Parathyroid adenoma (tissue), 2 donors: ENCODE data around the gene KRTAP5-5.
"Not testable (repeated sequence)": the region's sequence is repeated elsewhere in the genome, so short reads cannot be mapped to it uniquely, and the experiment has no call there.

ENCODE experiments used
- H2AFZ ChIP-seq: fragments of 300-600 bp; sonication (generic); one replicate; pipeline ENCODE4 v1.7.0; 2017; ENCODE audit warnings: antibody characterized with exemption, mild to moderate bottlenecking
- H3K27ac ChIP-seq: fragments of 300-600 bp; sonication (generic); one replicate; pipeline ENCODE4 v1.7.0; 2017
- H3K27me3 ChIP-seq: fragments of 300-600 bp; sonication (generic); one replicate; pipeline ENCODE4 v1.7.0; 2017; ENCODE audit warnings: low read length; ENCODE audit not compliant: control insufficient read depth, insufficient read depth
- H3K36me3 ChIP-seq: fragments of 300-600 bp; sonication (generic); one replicate; pipeline ENCODE4 v1.7.0; 2017; ENCODE audit warnings: low read length; ENCODE audit not compliant: control insufficient read depth, insufficient read depth
- H3K4me1 ChIP-seq: fragments of 300-600 bp; sonication (generic); one replicate; pipeline ENCODE4 v1.7.0; 2017; ENCODE audit warnings: control low read depth
- H3K4me2 ChIP-seq: fragments of 300-600 bp; sonication (generic); one replicate; pipeline ENCODE4 v1.7.0; 2017; ENCODE audit warnings: low read length
- H3K4me3 ChIP-seq: fragments of 300-600 bp; sonication (generic); one replicate; pipeline ENCODE4 v1.7.0; 2017; ENCODE audit warnings: low read depth, low read length
- H3K79me2 ChIP-seq: fragments of 300-600 bp; sonication (generic); one replicate; pipeline ENCODE4 v1.7.0; 2017; ENCODE audit warnings: control low read depth
- H3K9ac ChIP-seq: fragments of 300-600 bp; sonication (generic); one replicate; pipeline ENCODE4 v1.7.0; 2017; ENCODE audit warnings: mild to moderate bottlenecking
- H3K9me3 ChIP-seq: fragments of 300-600 bp; sonication (generic); one replicate; pipeline ENCODE4 v1.7.0; 2017; ENCODE audit warnings: low read length; ENCODE audit not compliant: control insufficient read depth
- CTCF ChIP-seq: fragments of 300-600 bp; sonication (generic); IDR thresholded peaks from one replicate; pipeline ENCODE4 v1.7.0; 2017; ENCODE audit warnings: antibody characterized with exemption, mild to moderate bottlenecking
- donor health status: primary hyperparathyroidism.

KRTAP5-5 gene

GRCh38 chr11:1597994-1598380, 31.6 kb upstream of the KRTAP5-5 start, which contains the start of gene KRTAP5-2:
TSS of gene KRTAP5-2 (minus strand) at chr11:1598294. CDS start at chr11:1598250, 44 bp downstream.
- no peaks in the 10 kb centered on the region for H3K4me1 ChIP-seq
- TF ChIP-seq CTCF, result no peak
- H3K4me2 ChIP-seq, result no peak within 1 kb of the TSS
- H3K79me2 ChIP-seq, result no peaks in the 10 kb centered on the region
- no peak within 1 kb of the TSS for H2AFZ ChIP-seq
- H3K9ac ChIP-seq, result no peak within 1 kb of the TSS
- H3K4me3 ChIP-seq, result no peak within 1 kb of the TSS
- no peaks in the 10 kb centered on the region for H3K9me3 ChIP-seq
- H3K27ac ChIP-seq, result no peak within 1 kb of the TSS
- H3K36me3 ChIP-seq, result no peaks in the 10 kb centered on the region
- no peaks in the 10 kb centered on the region for H3K27me3 ChIP-seq

DNA sequence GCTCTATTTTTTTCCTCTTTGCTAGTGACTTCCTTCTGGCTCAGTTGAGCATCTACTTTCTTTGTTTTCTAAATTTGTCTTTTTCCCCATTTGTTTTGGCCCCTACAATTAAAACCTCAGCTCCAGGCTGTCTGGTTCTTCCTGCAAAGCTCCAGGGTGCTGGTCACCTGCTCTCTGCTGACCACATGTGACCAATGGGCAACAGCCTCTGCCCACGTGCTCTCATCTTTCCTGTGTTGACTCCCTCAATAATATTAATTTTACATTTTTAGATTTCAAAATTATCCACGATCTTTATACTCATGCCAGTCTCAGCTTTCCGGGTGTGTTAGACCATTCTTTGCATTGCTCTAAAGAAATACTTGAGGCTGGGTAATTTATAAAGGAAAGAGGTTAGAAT, 31.2 kb upstream of the KRTAP5-5 start:
- not testable (repeated sequence) for H3K79me2 ChIP-seq

DNA sequence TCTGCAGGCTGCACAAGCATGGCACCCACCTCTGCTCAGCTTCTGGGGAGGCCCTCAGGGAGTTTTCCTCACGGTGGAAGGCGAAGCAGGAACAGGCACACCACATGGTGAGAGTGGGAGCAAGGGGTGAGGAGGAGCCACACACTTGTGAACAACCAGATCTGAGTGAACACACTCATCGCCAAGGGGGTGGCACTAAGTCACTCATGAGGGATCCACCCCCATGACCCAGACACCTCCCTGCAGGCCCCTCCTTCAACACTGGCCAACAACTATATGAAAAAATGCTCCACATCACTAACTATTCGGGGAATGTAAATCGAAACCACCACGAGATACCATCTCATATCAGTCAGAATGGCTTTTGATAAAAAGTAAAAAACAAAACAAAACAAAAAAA, 30.8 kb upstream of the KRTAP5-5 start:
- Histone ChIP-seq H3K36me3 (no peaks in the 10 kb centered on the region), H3K27me3 (no peaks in the 10 kb centered on the region)
- TF ChIP-seq CTCF, result no peak

More for the DNA sequence above, 31.2 kb upstream of the KRTAP5-5 start:
- H3K27me3 ChIP-seq, H3K9me3 ChIP-seq, H3K4me2 ChIP-seq, H3K4me1 ChIP-seq, H3K36me3 ChIP-seq, H3K27ac ChIP-seq, H3K9ac ChIP-seq, H2AFZ ChIP-seq, H3K4me3 ChIP-seq: not testable (repeated sequence)

DNA sequence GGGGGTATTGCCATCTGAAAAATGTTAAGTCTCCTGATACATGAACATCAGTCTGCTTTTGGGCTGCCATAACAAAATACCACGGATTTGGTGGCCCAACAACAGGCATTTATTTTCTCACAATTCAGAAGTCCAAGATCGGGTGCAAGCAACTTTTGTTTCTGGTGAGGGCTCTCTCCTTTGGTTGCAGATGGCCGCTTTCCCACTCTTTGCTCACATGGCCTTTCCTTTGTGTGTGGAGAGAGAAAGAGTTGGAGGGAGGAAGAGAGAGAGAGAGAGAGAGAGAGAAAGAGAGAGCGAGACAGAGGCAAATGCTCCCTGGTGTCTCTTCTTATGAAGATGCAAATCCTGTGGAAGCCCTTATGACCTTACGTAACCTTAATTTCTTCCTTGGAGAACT, 28.9 kb upstream of the KRTAP5-5 start:
- no peak overlapping the region for H3K4me2 ChIP-seq
- no peaks in the 10 kb centered on the region for H3K36me3 ChIP-seq
- no peak overlapping the region for H2AFZ ChIP-seq
- H3K27me3 ChIP-seq, result no peaks in the 10 kb centered on the region
- no peak overlapping the region for H3K27ac ChIP-seq
- no peak for TF ChIP-seq CTCF
- H3K9ac ChIP-seq, result no peak overlapping the region
- H3K4me1 ChIP-seq, result no peaks in the 10 kb centered on the region
- H3K4me3 ChIP-seq, result no peak overlapping the region
- H3K9me3 ChIP-seq, result no peaks in the 10 kb centered on the region
- no peaks in the 10 kb centered on the region for H3K79me2 ChIP-seq

More for the DNA sequence above, 30.8 kb upstream of the KRTAP5-5 start:
- Histone ChIP-seq H2AFZ (no peak overlapping the region), H3K9ac (no peak overlapping the region), H3K79me2 (no peaks in the 10 kb centered on the region), H3K4me3 (no peak overlapping the region), H3K4me2 (no peak overlapping the region), H3K27ac (no peak overlapping the region), H3K4me1 (no peaks in the 10 kb centered on the region), H3K9me3 (no peaks in the 10 kb centered on the region)

GRCh38 chr11:1601663-1602062, 27.9 kb upstream of the KRTAP5-5 start:
- H3K4me2 ChIP-seq, H3K27ac ChIP-seq, H3K9ac ChIP-seq, H3K4me3 ChIP-seq, H3K27me3 ChIP-seq, H3K4me1 ChIP-seq, H3K9me3 ChIP-seq, H3K79me2 ChIP-seq, H2AFZ ChIP-seq, H3K36me3 ChIP-seq: not testable (repeated sequence)

DNA sequence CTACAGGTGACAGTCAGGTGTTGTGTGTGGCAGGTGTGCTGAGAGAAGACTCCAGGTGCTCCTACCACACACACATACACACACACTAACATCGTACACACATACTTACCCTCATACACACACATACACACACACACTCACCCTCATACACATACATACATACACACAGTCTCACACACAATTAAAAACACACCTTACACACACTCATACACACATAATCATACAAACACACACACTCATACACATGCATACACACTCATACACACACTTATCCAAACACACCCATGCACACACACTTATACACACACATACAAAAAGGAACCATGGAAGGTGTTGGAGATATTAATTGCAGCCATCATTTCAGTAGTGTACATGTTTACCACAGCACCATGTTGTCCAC, 25.9 kb upstream of the KRTAP5-5 start:
- Histone ChIP-seq H3K4me2 (no peak overlapping the region), H3K4me1 (no peaks in the 10 kb centered on the region), H2AFZ (no peak overlapping the region), H3K27ac (no peak overlapping the region), H3K27me3 (no peaks in the 10 kb centered on the region), H3K36me3 (no peaks in the 10 kb centered on the region), H3K9ac (no peak overlapping the region), H3K9me3 (no peaks in the 10 kb centered on the region), H3K4me3 (no peak overlapping the region), H3K79me2 (no peaks in the 10 kb centered on the region)
- no peak for TF ChIP-seq CTCF
